ENCODE measurements around the gene KLK3.
"Not testable (repeated sequence)": the region's sequence is repeated elsewhere in the genome, so short reads cannot be mapped to it uniquely, and the experiment has no call there.

Gene KLK3

GRCh38 chr19:50854636-50855410 lies at the start of gene KLK3:
Gene KLK3, plus strand, starts transcription at chr19:50854915. Its CDS starts 41 bp downstream, at chr19:50854956.
- no peak within 1 kb of the TSS for H3K4me3 ChIP-seq (ENCODE audit: control insufficient read depth, low read depth, low read length)
- no peak for TF ChIP-seq CTCF (conservative IDR thresholded peaks at IDR 0.05; ENCODE audit: control insufficient read depth, insufficient read depth, low read depth, low read length)
- DNase-seq (ENCODE audit: low read depth), result no peak

DNA sequence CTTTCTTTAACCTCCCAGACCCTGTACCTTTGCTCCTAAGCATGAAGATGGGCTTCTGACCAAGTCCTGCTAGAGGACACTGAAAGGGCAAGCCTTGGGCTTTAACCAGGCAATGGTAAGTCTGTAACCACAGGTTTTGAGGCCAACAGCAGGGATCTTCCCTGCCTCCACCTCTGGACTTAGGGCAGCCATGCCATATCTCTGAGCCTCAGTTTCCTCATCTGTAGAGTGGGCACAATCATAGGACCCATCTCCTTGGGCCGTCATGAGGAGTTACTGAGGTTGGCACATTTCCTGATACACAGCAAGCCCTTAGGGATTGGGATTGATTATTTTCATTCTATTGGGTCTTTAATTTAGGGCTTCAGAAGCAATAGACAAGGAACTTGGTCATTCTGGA lies 45.9 kb upstream of the KLK3 start:
- no peak overlapping the region for H3K4me3 ChIP-seq (ENCODE audit: control insufficient read depth, low read depth, low read length)
- no peak for DNase-seq (ENCODE audit: low read depth)
- no peak for TF ChIP-seq CTCF (conservative IDR thresholded peaks at IDR 0.05; ENCODE audit: control insufficient read depth, insufficient read depth, low read depth, low read length)

- DNase-seq (ENCODE audit: low read depth), result not testable (repeated sequence)
Measured at GRCh38 chr19:50811622-50812238, 43.0 kb upstream of the KLK3 start.

DNA sequence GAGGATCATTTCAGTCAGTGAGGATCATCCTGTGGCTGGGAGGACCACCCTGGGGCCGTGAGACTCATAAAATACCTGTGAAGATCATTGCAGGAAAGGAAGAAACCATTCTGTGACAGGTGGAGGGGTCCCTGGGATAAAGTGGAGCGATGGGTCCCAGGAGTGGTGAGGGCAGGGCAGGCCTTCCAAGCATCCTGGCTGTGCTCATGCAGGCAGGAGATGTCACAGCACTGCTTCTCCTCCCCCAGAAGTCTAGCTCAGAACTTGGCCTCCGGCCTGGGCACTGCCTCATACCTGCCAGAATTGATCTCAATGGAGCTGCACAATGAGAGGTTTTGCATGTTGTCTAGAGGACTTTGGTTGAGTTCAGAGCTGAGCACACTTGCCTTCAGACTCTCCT lies 42.2 kb upstream of the KLK3 start:
- no peak for TF ChIP-seq CTCF (conservative IDR thresholded peaks at IDR 0.05; ENCODE audit: control insufficient read depth, insufficient read depth, low read depth, low read length)
- no peak overlapping the region for H3K4me3 ChIP-seq (ENCODE audit: control insufficient read depth, low read depth, low read length)
- no peak for DNase-seq (ENCODE audit: low read depth)

More at GRCh38 chr19:50811622-50812238, 43.0 kb upstream of the KLK3 start:
- H3K4me3 ChIP-seq (ENCODE audit: control insufficient read depth, low read depth, low read length), result not testable (repeated sequence)

- DNase-seq (ENCODE audit: low read depth), result no peak
Measured at GRCh38 chr19:50814883-50815282, 39.8 kb upstream of the KLK3 start.

DNA sequence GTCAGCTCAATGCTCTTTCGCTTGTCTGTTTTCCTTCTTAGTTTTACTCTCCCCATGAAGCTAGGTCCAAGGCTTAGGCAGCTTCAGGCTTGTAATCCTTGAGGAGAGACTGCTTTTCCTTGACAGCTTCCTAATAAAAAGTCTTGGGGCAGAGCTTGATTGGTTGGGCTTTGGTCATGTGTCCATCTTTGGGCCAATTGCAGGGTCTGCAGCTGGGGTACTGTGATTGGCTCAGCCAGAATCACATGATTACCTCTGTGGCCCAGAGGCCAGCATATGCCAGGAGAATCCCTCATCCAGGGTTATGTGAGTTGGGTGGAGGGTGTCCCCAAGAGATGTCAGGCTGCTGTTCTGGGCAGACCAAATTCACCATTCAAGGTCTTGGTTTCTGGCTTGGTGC lies 39.3 kb upstream of the KLK3 start:
- no peak for DNase-seq (ENCODE audit: low read depth)
- no peak for TF ChIP-seq CTCF (conservative IDR thresholded peaks at IDR 0.05; ENCODE audit: control insufficient read depth, insufficient read depth, low read depth, low read length)
- H3K4me3 ChIP-seq (ENCODE audit: control insufficient read depth, low read depth, low read length), result no peak overlapping the region

More at GRCh38 chr19:50814883-50815282, 39.8 kb upstream of the KLK3 start:
- no peak for TF ChIP-seq CTCF (conservative IDR thresholded peaks at IDR 0.05; ENCODE audit: control insufficient read depth, insufficient read depth, low read depth, low read length)
- H3K4me3 ChIP-seq (ENCODE audit: control insufficient read depth, low read depth, low read length), result no peak overlapping the region
